H1 (cell line): Measurements from ENCODE around the gene PFN3. TPM values are rescaled to one million over a fixed set of nuclear protein-coding genes. Genes with fewer than 3 reads are reported as not detected.

Source experiments
- CTCF ChIA-PET: fragments of 300-600 bp; sonication (Branson Sonifier 250); formaldehyde crosslinking; loops from one replicate; lab custom pipeline; 2021; ENCODE audit not compliant: partially characterized antibody; lab: Charles Lee
- POLR2A ChIA-PET: fragments of 300-600 bp; sonication (Branson Sonifier 250); formaldehyde crosslinking; loops from one replicate; lab custom pipeline; 2021; ENCODE audit warnings: inconsistent platforms; ENCODE audit not compliant: partially characterized antibody; lab: Charles Lee
- DNase-seq, 2 experiments: peaks; one replicate each; pipeline versions ENCODE4 v3.0.0 to v3.0.0-alpha.2; 2010 to 2022; ENCODE audit warnings: low spot score in 2 of 2, low read depth in 1 of 2, mixed read lengths in 1 of 2
- FAIRE-seq: peaks from 2 replicates; lab custom pipeline; 2011; peaks lifted over from hg19 to GRCh38; lab: Jason Lieb, UNC
- H2AFZ ChIP-seq: 2 replicates; pipeline ENCODE4 v1.8.1; 2012; ENCODE audit warnings: low read length, inconsistent platforms
- H2AK5ac ChIP-seq: 2 replicates; pipeline ENCODE4 v1.6.1; 2013; ENCODE audit warnings: low read depth, low read length
- H2BK120ac ChIP-seq: replicated peaks from 2 replicates; pipeline ENCODE3; 2013; ENCODE audit warnings: low read depth, low read length, inconsistent platforms
- H2BK12ac ChIP-seq: 2 replicates; pipeline ENCODE4 v1.6.1; 2013; ENCODE audit warnings: low read depth, low read length
- H2BK15ac ChIP-seq: 2 replicates; pipeline ENCODE4 v1.6.1; 2013; ENCODE audit warnings: low read length
- H2BK20ac ChIP-seq: 2 replicates; pipeline ENCODE4 v1.6.1; 2013; ENCODE audit warnings: low read length
- H2BK5ac ChIP-seq: 2 replicates; pipeline ENCODE4 v1.6.1; 2013; ENCODE audit warnings: low read depth, low read length
- H3K14ac ChIP-seq: 2 replicates; pipeline ENCODE4 v1.6.1; 2013; ENCODE audit warnings: inconsistent platforms; ENCODE audit not compliant: insufficient read length
- H3K18ac ChIP-seq: 2 replicates; pipeline ENCODE4 v1.6.1; 2013; ENCODE audit warnings: low read length; ENCODE audit errors: extremely low read depth
- H3K23ac ChIP-seq: 2 replicates; pipeline ENCODE4 v1.6.1; 2013; ENCODE audit warnings: inconsistent platforms; ENCODE audit not compliant: insufficient read length
- H3K23me2 ChIP-seq: 2 replicates; pipeline ENCODE4 v1.6.1; 2013; ENCODE audit warnings: low read depth, low read length
- H3K27ac ChIP-seq: 2 replicates; pipeline ENCODE4 v1.6.1; 2011; ENCODE audit warnings: low read depth, low read length, inconsistent platforms
- H3K27me3 ChIP-seq, 4 experiments: replicated peaks in 1 of 4; 1 replicate in 1 of 4; 2 replicates in 3 of 4; pipeline versions ENCODE4 v1.6.1 to v1.8.1; 2011 to 2013; ENCODE audit warnings: low read length in 3 of 4, mild to moderate bottlenecking in 3 of 4, inconsistent platforms in 2 of 4, mixed read lengths in 2 of 4, moderate library complexity in 1 of 4; ENCODE audit not compliant: control insufficient read depth in 3 of 4, insufficient read depth in 3 of 4; ENCODE audit errors: extremely low read depth in 1 of 4
- H3K36me3 ChIP-seq, 4 experiments: 2 replicates each; pipeline versions ENCODE4 v1.6.1 to v1.8.1; 2011 to 2013; ENCODE audit warnings: mild to moderate bottlenecking in 4 of 4, low read length in 3 of 4, moderate library complexity in 2 of 4, control low read depth in 1 of 4, inconsistent platforms in 1 of 4; ENCODE audit not compliant: insufficient read depth in 4 of 4, control insufficient read depth in 2 of 4
- H3K4ac ChIP-seq: replicated peaks from 2 replicates; pipeline ENCODE3; 2013; ENCODE audit warnings: low read length, low read depth, mixed read lengths, inconsistent platforms; ENCODE audit not compliant: insufficient read length
- H3K4me1 ChIP-seq, 4 experiments: replicated peaks in 1 of 4; 1 replicate in 1 of 4; 2 replicates in 3 of 4; pipeline versions ENCODE4 v1.6.1 to v1.8.1; 2011 to 2013; ENCODE audit warnings: low read length in 3 of 4, inconsistent platforms in 2 of 4, mixed read lengths in 1 of 4; ENCODE audit not compliant: insufficient read depth in 4 of 4, control insufficient read depth in 3 of 4
- H3K4me2 ChIP-seq, 2 experiments: 2 replicates each; pipeline versions ENCODE4 v1.6.1 to v1.8.1; 2011 to 2013; ENCODE audit warnings: low read depth in 2 of 2, low read length in 2 of 2, control low read depth in 1 of 2, inconsistent platforms in 1 of 2, mild to moderate bottlenecking in 1 of 2; ENCODE audit not compliant: insufficient read depth in 1 of 2
- H3K4me3 ChIP-seq, 4 experiments: fragments of 200-600, 300-600 bp in 1 of 4; sonication (generic), shearing (Covaris generic), sonication (Bioruptor Twin) in 1 of 4; 2 replicates each; pipeline versions ENCODE4 v1.5.1 to v1.8.1; 2011 to 2016; ENCODE audit warnings: low read length in 4 of 4, low read depth in 3 of 4, control low read depth in 2 of 4, inconsistent platforms in 2 of 4, mild to moderate bottlenecking in 2 of 4, mixed read lengths in 1 of 4, moderate library complexity in 1 of 4; ENCODE audit not compliant: insufficient read depth in 2 of 4; ENCODE audit errors: extremely low read depth in 1 of 4
- H3K56ac ChIP-seq: replicated peaks from 2 replicates; pipeline ENCODE3; 2013; ENCODE audit warnings: low read depth, mild to moderate bottlenecking, mixed read lengths, low read length, inconsistent platforms; ENCODE audit not compliant: insufficient read length
- H3K79me1 ChIP-seq: 2 replicates; pipeline ENCODE4 v1.6.1; 2013; ENCODE audit warnings: low read depth, low read length, control low read depth
- H3K79me2 ChIP-seq, 2 experiments: 2 replicates each; pipeline versions ENCODE4 v1.6.1 to v1.8.1; 2012 to 2013; ENCODE audit warnings: low read length in 2 of 2, mild to moderate bottlenecking in 2 of 2, inconsistent platforms in 1 of 2; ENCODE audit not compliant: insufficient read depth in 2 of 2, control insufficient read depth in 1 of 2
- H3K9ac ChIP-seq, 4 experiments: replicated peaks in 1 of 4; 1 replicate in 1 of 4; 2 replicates in 3 of 4; pipeline versions ENCODE4 v1.6.1 to v1.8.1; 2011 to 2013; ENCODE audit warnings: low read depth in 3 of 4, low read length in 3 of 4, control low read depth in 2 of 4, mild to moderate bottlenecking in 2 of 4, moderate library complexity in 2 of 4, inconsistent platforms in 1 of 4; ENCODE audit errors: extremely low read depth in 1 of 4
- H3K9me3 ChIP-seq, 2 experiments: 2 replicates each; pipeline versions ENCODE4 v1.6.1 to v1.8.1; 2012 to 2013; ENCODE audit warnings: mild to moderate bottlenecking in 2 of 2, moderate library complexity in 2 of 2, control low read depth in 1 of 2, inconsistent platforms in 1 of 2, low read depth in 1 of 2, low read length in 1 of 2, mixed read lengths in 1 of 2; ENCODE audit not compliant: insufficient read depth in 2 of 2
- H4K20me1 ChIP-seq, 2 experiments: replicated peaks in 1 of 2; 2 replicates each; pipeline versions ENCODE3 to v1.8.1; 2011 to 2013; ENCODE audit warnings: inconsistent platforms in 2 of 2, low read length in 2 of 2, mild to moderate bottlenecking in 1 of 2; ENCODE audit not compliant: insufficient read depth in 2 of 2, control insufficient read depth in 1 of 2
- H4K5ac ChIP-seq: 2 replicates; pipeline ENCODE4 v1.6.1; 2013; ENCODE audit warnings: low read length, low read depth, mixed read lengths, inconsistent platforms; ENCODE audit not compliant: insufficient read length
- H4K8ac ChIP-seq: 2 replicates; pipeline ENCODE4 v1.8.0; 2013; ENCODE audit warnings: mild to moderate bottlenecking, moderate library complexity, low read length, inconsistent platforms; ENCODE audit not compliant: insufficient read depth; ENCODE audit errors: extremely low read depth
- H4K91ac ChIP-seq: replicated peaks from 2 replicates; pipeline ENCODE3; 2013; ENCODE audit warnings: low read length, mixed read lengths, inconsistent platforms; ENCODE audit not compliant: insufficient read length
- CTCF ChIP-seq, 3 experiments: IDR thresholded peaks; 1 replicate in 2 of 3; 2 replicates in 1 of 3; pipeline versions ENCODE4 v1.5.1 to v1.6.1; 2011; ENCODE audit warnings: low read length in 3 of 3, mild to moderate bottlenecking in 3 of 3, inconsistent platforms in 2 of 3, low read depth in 1 of 3, moderate library complexity in 1 of 3; ENCODE audit not compliant: insufficient read depth in 1 of 3; ENCODE audit errors: control extremely low read depth in 1 of 3
- RAD21 ChIP-seq, 2 experiments: IDR thresholded peaks in 1 of 2; conservative IDR thresholded peaks in 1 of 2; 2 replicates each; pipeline ENCODE4 v1.6.1; 2011; ENCODE audit warnings: low read depth in 2 of 2, low read length in 2 of 2, improper control_type of control experiment in 1 of 2, inconsistent platforms in 1 of 2, mild to moderate bottlenecking in 1 of 2, moderate library complexity in 1 of 2
- TBP ChIP-seq: IDR thresholded peaks from 2 replicates; pipeline ENCODE4 v1.6.1; 2011; ENCODE audit warnings: low read depth, low read length, improper control_type of control experiment
- WGBS, 2 experiments: shearing (Covaris generic) in 1 of 2; methylation state at CpG; one replicate each; pipeline versions ENCODE4 v1.1.6 to v1.1.7; 2013 to 2015; ENCODE audit warnings: low lambda C conversion rate in 2 of 2, mixed read lengths in 2 of 2, inconsistent platforms in 1 of 2, low coverage in 1 of 2, missing lambda C conversion rate in 1 of 2; ENCODE audit not compliant: insufficient replicate concordance in 2 of 2, insufficient coverage in 1 of 2, insufficient read length in 1 of 2; ENCODE audit errors: extremely low coverage in 1 of 2, missing lambda C conversion rate in 1 of 2; 5-methylcytosine and 5-hydroxymethylcytosine counted together
- polyA plus RNA-seq, 7 experiments: library from polyadenylated mRNA; depleted of rRNA in 3 of 7; stranded (reverse) in 5 of 7; unstranded in 2 of 7; fragments of >200 nt in 5 of 7; fragments of 200-250 nt in 2 of 7; gene quantifications; 1 replicate in 5 of 7; 2 replicates in 1 of 7; 4 replicates in 1 of 7; pipeline versions ENCODE4 v1.2.1 to v1.2.3, GENCODE V29; 2011 to 2013; ENCODE audit warnings: missing spikeins in 2 of 7, mixed read lengths in 2 of 7
- total RNA-seq: library from RNA; stranded (reverse); fragmentation: NEBNext Ultra II Directional; extraction: Animal tissue kit (Norgen Biotek cat#: 25700); gene quantifications from 2 replicates; pipeline ENCODE4 v1.2.1, GENCODE V29; 2021

The PFN3 gene
- total and polyA plus RNA-seq, 2 of the 8 experiments (the other 6 are each of a cell fraction or from before 2014, with no cell fraction given), result not detected

- Histone ChIP-seq H4K20me1 (peaks cover 0 to 8% of the 10 kb centered on the region in 2 experiments), H3K27me3 (peaks cover 1 to 14% (median 12%) of the 10 kb centered on the region in 4 experiments; a peak in 5 of 7 replicates), H2AK5ac (peak overlapping the region; percentile 95; the same call in 1 of the 2 replicates), H3K4ac (no peak overlapping the region), H4K5ac (no peak overlapping the region), H3K23me2 (peaks cover 19% of the 10 kb centered on the region; the same call in 1 of the 2 replicates), H3K9ac (no peak overlapping the region), H3K18ac (no peak overlapping the region), H3K56ac (no peak overlapping the region), H3K9me3 (no peaks in the 10 kb centered on the region), H3K4me1 (peaks cover 8 to 36% (median 31%) of the 10 kb centered on the region in 4 experiments), H3K27ac (no peak overlapping the region; the same call in 1 of the 2 replicates), H2BK5ac (no peak overlapping the region), H3K36me3 (no peaks in the 10 kb centered on the region), H2AFZ (no peak overlapping the region), H3K4me3 (no peak overlapping the region), H4K91ac (no peak overlapping the region), H3K23ac (no peak overlapping the region), H2BK12ac (peak overlapping the region; percentile 11; the same call in 1 of the 2 replicates), H4K8ac (no peak overlapping the region), H2BK120ac (no peak overlapping the region), H3K79me1 (peaks cover 7% of the 10 kb centered on the region; the same call in 1 of the 2 replicates), H3K14ac (no peak overlapping the region), H3K79me2 (no peaks in the 10 kb centered on the region), H3K4me2 (peak overlapping the region in 1 of 2 experiments; percentile 86; a peak in 1 of 4 replicates), H2BK20ac (no peak overlapping the region), H2BK15ac (0 out of 2 replicates have a peak overlapping the region, but pooled peaks have one; percentile 61)
- CTCF ChIA-PET, result interaction anchor here (0.6 to 16.9 kb wide), 22 partner anchors 8 to 417 kb away, joined by 3 to 363 read pairs (median 7); partner anchors contain the start of genes GRK6, LMAN2, MXD3 and PFN3
- POLR2A ChIA-PET, result interaction anchor here (0.6 to 4.4 kb wide), 8 partner anchors 9 to 815 kb away, joined by 3 to 18 read pairs (median 3); partner anchors contain the start of gene LMAN2
- TF ChIP-seq RAD21 (IDR thresholded peaks at IDR 0.05 in 1 of 2, conservative IDR thresholded peaks at IDR 0.05 in 1 of 2; ENCODE audit: low read depth in 2 of 2, low read length in 2 of 2) (peak in 1 of 2 experiments; percentile 25; a peak in 2 of 4 replicates), CTCF (IDR thresholded peaks at IDR 0.05; ENCODE audit: control extremely low read depth in 1 of 3, insufficient read depth in 1 of 3, low read depth in 1 of 3, low read length in 3 of 3) (peak in 2 of 3 experiments; percentile 48 to 73; a peak in 3 of 4 replicates), TBP (no peak)
- no peak for FAIRE-seq
- WGBS, 2 experiments, result 74% methylated on average over 5 of the region's 5 CpGs; no CpG with 5 or more reads in 1 of the 2 experiments
- DNase-seq, result peak in 1 of 2 experiments; percentile 69
Measured at GRCh38 chr5:177368869-177369644, 31.4 kb downstream of the PFN3 start.
